CD4-positive, alpha-beta memory T cell (primary cell): ENCODE data around the gene COL23A1. TPM values are rescaled to one million over a fixed set of nuclear protein-coding genes. Genes with fewer than 3 reads are reported as not detected.

Source experiments
- CTCF ChIA-PET: fragments of 350-600 bp; sonication (Branson Sonifier 250); formaldehyde crosslinking; loops from one replicate; lab custom pipeline; 2021; ENCODE audit warnings: inconsistent platforms; ENCODE audit not compliant: partially characterized antibody; lab: Charles Lee
- POLR2A ChIA-PET: fragments of 350-600 bp; sonication (Branson Sonifier 250); formaldehyde crosslinking; loops from one replicate; lab custom pipeline; 2021; ENCODE audit not compliant: partially characterized antibody; lab: Charles Lee
- DNase-seq, 5 donors: peaks; one replicate each; pipeline versions ENCODE4 v3.0.0 to v3.0.0-alpha.2; 2020 to 2022; ENCODE audit warnings: mixed read lengths in 1 of 5
- H3K27ac ChIP-seq: one replicate; pipeline ENCODE4 v1.7.0; 2013; ENCODE audit warnings: low read depth, low read length
- H3K27me3 ChIP-seq: 2 replicates; pipeline ENCODE4 v1.7.0; 2013; ENCODE audit warnings: mild to moderate bottlenecking, low read length, moderate library complexity; ENCODE audit not compliant: insufficient read depth
- H3K36me3 ChIP-seq: 2 replicates; pipeline ENCODE4 v1.7.0; 2013; ENCODE audit warnings: mild to moderate bottlenecking, low read length, moderate library complexity; ENCODE audit not compliant: insufficient read depth
- H3K4me1 ChIP-seq: 2 replicates; pipeline ENCODE4 v1.7.0; 2013; ENCODE audit warnings: mild to moderate bottlenecking, low read length, moderate library complexity; ENCODE audit not compliant: insufficient read depth
- H3K4me3 ChIP-seq, 2 donors: one replicate each; pipeline ENCODE4 v1.7.0; 2013; ENCODE audit warnings: low read length in 2 of 2, mild to moderate bottlenecking in 1 of 2
- H3K9me3 ChIP-seq, 2 donors: one replicate each; pipeline ENCODE4 v1.7.0; 2013; ENCODE audit warnings: low read length in 2 of 2, control low read depth in 1 of 2; ENCODE audit not compliant: control insufficient read depth in 1 of 2
- H3K27ac Mint-ChIP-seq, 7 donors: one replicate each; pipeline ENCODE4 v1.8.0; 2020 to 2021; ENCODE audit warnings: mixed read lengths in 7 of 7, mild to moderate bottlenecking in 6 of 7, inconsistent platforms in 3 of 7, moderate library complexity in 3 of 7
- H3K27me3 Mint-ChIP-seq, 2 donors: one replicate each; pipeline ENCODE4 v1.8.0; 2020 to 2021; ENCODE audit warnings: mixed read lengths in 2 of 2
- H3K36me3 Mint-ChIP-seq, 2 donors: one replicate each; pipeline ENCODE4 v1.8.0; 2020 to 2021; ENCODE audit warnings: mixed read lengths in 2 of 2, inconsistent platforms in 1 of 2, mild to moderate bottlenecking in 1 of 2
- H3K4me1 Mint-ChIP-seq, 4 donors: one replicate each; pipeline ENCODE4 v1.8.0; 2020 to 2021; ENCODE audit warnings: mixed read lengths in 4 of 4, mild to moderate bottlenecking in 1 of 4
- H3K4me3 Mint-ChIP-seq, 8 donors: one replicate each; pipeline ENCODE4 v1.8.0; 2020 to 2021; ENCODE audit warnings: mixed read lengths in 8 of 8, mild to moderate bottlenecking in 7 of 8, moderate library complexity in 6 of 8, inconsistent platforms in 3 of 8
- H3K9me3 Mint-ChIP-seq, 8 donors: one replicate each; pipeline ENCODE4 v1.8.0; 2020 to 2021; ENCODE audit warnings: mixed read lengths in 8 of 8, mild to moderate bottlenecking in 5 of 8, inconsistent platforms in 3 of 8, moderate library complexity in 1 of 8
- intact Hi-C: fragments of 100-400 bp; cut with micrococcal nuclease; formaldehyde crosslinking; loops from one replicate; pipeline ENCODE4 v1.15.1; 2023
- polyA plus RNA-seq, 2 donors: library from polyadenylated mRNA; unstranded; fragments of 300-500 nt; fragmentation: Illumina TruSeq; gene quantifications; one replicate each; pipeline ENCODE4 v1.2.3, GENCODE V29; 2021
- total RNA-seq, 2 experiments: library from RNA; stranded (reverse); gene quantifications; one replicate each; pipeline ENCODE4 v1.2.3, GENCODE V29; 2021

Gene COL23A1
- total and polyA plus RNA-seq, 4 experiments from 2014 or later, result 0.17 to 0.25 TPM; not detected in 2

DNA sequence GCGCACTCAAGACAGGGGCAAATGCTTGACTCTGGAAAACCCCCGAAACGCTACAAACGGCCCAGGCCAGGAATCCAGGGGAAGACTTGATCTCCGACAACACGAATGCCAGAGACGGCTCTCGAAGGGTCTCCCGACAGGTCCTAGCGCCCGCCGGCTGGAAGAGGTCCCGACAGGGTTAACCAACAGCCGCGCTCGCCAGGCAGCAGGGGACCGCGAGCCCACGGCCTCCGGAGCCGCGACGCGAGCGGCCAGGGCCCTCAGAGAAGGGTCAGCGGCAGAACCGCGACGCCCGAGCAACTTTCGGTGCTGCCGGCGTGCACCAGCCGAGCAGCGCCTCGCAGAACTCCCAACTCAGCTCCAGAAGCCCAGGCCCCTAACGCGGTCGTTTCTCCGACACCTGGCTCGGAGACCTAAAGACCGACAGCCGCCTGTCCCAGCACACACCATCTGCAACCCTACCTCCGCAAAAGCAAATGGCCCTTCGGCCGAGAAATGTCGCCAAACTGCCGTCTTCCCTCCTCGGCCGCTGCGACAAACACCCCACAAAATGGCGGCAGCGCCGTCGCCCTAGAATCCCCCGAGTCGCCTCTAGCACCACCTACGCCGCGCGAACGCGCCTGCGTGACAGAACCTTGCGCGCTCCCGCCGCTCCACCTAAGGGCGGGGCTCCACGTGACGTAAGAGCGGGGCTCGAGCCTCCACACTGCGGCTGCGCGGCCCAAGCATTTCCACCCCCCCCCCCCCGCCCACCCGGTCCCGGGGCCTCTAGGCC, 36.5 kb upstream of the COL23A1 start, which contains the start of gene CLK4:
Gene CLK4 (minus strand): TSS at position 567 of the 775 bp plus-strand sequence. CDS start 3,634 bp downstream, outside the sequence.
- peak within 1 kb of the TSS; percentile 79 to 96 for H3K4me3 ChIP-seq
- ChIA-PET POLR2A (interaction anchor here (0.5 to 2.0 kb wide), 13 partner anchors 11 to 1193 kb away, joined by 3 to 8 read pairs (median 4); partner anchors contain the start of genes COL23A1, HNRNPAB, HNRNPH1 and RUFY1), CTCF (interaction anchor here (1.8 kb wide), 1 partner anchor 104 kb away, joined by 7 read pairs; the partner anchor contains the start of gene ZNF354A)
- no peaks in the 10 kb centered on the region for H3K9me3 ChIP-seq
- intact Hi-C loops, result loop anchor here (1.0 to 10.0 kb wide), 9 partner anchors 104 to 1866 kb away; partner anchors contain the start of genes CNOT6, HNRNPH1, PHYKPL and RUFY1
- Mint-ChIP-seq H3K4me1 (peaks cover 23 to 49% (median 33%) of the 10 kb centered on the region in 4 donors), H3K27ac (peak within 1 kb of the TSS; percentile 99 to 100 (median 100)), H3K4me3 (peak within 1 kb of the TSS; percentile 95 to 100 (median 98)), H3K9me3 (peaks cover 0 to 2% (median 0%) of the 10 kb centered on the region in 8 donors), H3K36me3 (peaks cover 14 to 30% of the 10 kb centered on the region in 2 donors), H3K27me3 (no peaks in the 10 kb centered on the region)
- H3K36me3 ChIP-seq, result peaks cover 15% of the 10 kb centered on the region
- H3K27ac ChIP-seq, result peak within 1 kb of the TSS; percentile 98
- peaks cover 42% of the 10 kb centered on the region for H3K4me1 ChIP-seq
- H3K27me3 ChIP-seq, result no peaks in the 10 kb centered on the region
- DNase-seq, result peak; percentile 94 to 98 (median 96)

GRCh38 chr5:178625679-178626483, 35.7 kb upstream of the COL23A1 start:
- Histone ChIP-seq H3K27ac (peak overlapping the region; percentile 98), H3K27me3 (no peaks in the 10 kb centered on the region), H3K4me1 (peaks cover 49% of the 10 kb centered on the region), H3K4me3 (peak overlapping the region; percentile 79 to 96), H3K9me3 (no peaks in the 10 kb centered on the region), H3K36me3 (peaks cover 18% of the 10 kb centered on the region)
- Mint-ChIP-seq H3K4me1 (peaks cover 27 to 52% (median 37%) of the 10 kb centered on the region in 4 donors), H3K36me3 (peaks cover 15 to 36% of the 10 kb centered on the region in 2 donors), H3K27ac (peak overlapping the region; percentile 99 to 100 (median 100)), H3K9me3 (peaks cover 0 to 2% (median 0%) of the 10 kb centered on the region in 8 donors), H3K27me3 (no peaks in the 10 kb centered on the region), H3K4me3 (peak overlapping the region; percentile 95 to 100 (median 98))
- intact Hi-C loops, result loop anchor here (2.0 to 10.0 kb wide), 6 partner anchors 391 to 1866 kb away; partner anchors contain the start of genes CNOT6, HNRNPH1, PHYKPL and RUFY1
- ChIA-PET CTCF (interaction anchor here (0.6 to 1.8 kb wide), 2 partner anchors 13 to 105 kb away, joined by 3 to 7 read pairs; partner anchors contain the start of gene ZNF354A), POLR2A (interaction anchor here (0.6 to 2.0 kb wide), 17 partner anchors 10 to 1194 kb away, joined by 3 to 8 read pairs (median 4); partner anchors contain the start of genes COL23A1, HNRNPAB, HNRNPH1 and RUFY1)
- DNase-seq, result peak in 1 of 5 donors; percentile 1

DNA sequence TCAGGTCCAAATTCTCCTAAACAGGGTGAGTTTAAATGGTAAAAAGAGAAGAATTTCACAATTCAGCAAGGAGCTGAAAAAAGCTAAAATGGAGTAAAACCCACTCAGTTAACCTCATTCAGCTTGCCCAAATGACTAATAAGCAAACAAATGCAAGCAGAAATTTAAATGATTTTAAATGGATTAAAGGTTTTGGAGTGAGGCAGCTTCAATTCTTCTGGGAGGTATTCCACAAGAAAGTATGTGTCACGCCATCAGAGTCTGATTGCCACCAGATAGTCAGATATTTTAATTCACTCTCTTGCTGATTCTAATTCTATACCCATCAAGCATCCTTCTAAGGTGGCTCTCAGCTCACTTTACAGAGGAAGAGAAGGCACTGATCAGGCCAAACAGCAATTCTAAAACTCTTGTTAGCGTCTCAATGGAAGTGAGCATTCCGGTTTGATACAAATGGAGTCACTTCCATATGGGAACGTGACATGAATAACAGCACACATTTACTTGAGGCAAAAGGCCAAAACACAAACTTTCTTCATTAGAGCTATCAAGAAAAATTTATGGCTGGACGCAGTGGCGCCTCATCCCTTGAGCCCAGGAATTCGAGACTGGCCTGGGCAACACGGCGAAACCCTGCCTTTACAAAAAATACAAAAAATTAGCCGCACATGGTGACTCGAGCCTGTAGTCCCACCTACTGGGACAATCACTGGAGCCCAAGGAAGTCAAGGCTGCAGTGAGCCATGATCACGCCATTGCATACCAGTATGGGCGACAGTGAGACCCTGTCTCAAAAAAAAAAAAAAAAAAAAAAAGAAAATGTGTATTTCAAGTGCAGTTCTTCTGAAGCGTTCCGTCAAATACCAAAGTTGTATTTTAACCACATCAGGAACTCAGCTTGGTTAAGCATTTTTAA, 34.7 kb upstream of the COL23A1 start:
- Mint-ChIP-seq H3K36me3 (peaks cover 25 to 46% of the 10 kb centered on the region in 2 donors), H3K9me3 (peaks cover 0 to 2% (median 0%) of the 10 kb centered on the region in 8 donors), H3K27ac (peak overlapping the region; percentile 48 to 100 (median 100)), H3K4me1 (peaks cover 35 to 62% (median 47%) of the 10 kb centered on the region in 4 donors), H3K4me3 (peak overlapping the region; percentile 95 to 100 (median 98)), H3K27me3 (no peaks in the 10 kb centered on the region)
- H3K4me3 ChIP-seq, result peak overlapping the region; percentile 79 to 96
- peaks cover 28% of the 10 kb centered on the region for H3K36me3 ChIP-seq
- POLR2A ChIA-PET, result interaction anchor here (1.0 to 1.6 kb wide), 8 partner anchors 9 to 998 kb away, joined by 3 to 5 read pairs (median 4); partner anchors contain the start of genes HNRNPH1, ZNF354A and ZNF354B
- no peaks in the 10 kb centered on the region for H3K27me3 ChIP-seq
- H3K4me1 ChIP-seq, result peaks cover 58% of the 10 kb centered on the region
- DNase-seq, result no peak
- CTCF ChIA-PET, result interaction anchor here (0.6 to 1.8 kb wide), 2 partner anchors 14 to 106 kb away, joined by 3 to 7 read pairs; partner anchors contain the start of gene ZNF354A
- no peaks in the 10 kb centered on the region for H3K9me3 ChIP-seq
- intact Hi-C loops, result loop anchor here (5.0 to 10.0 kb wide), 4 partner anchors 390 to 1867 kb away; partner anchors contain the start of genes CNOT6, PHYKPL, RUFY1 and UIMC1
- peak overlapping the region; percentile 98 for H3K27ac ChIP-seq

GRCh38 chr5:178622679-178623247, 32.6 kb upstream of the COL23A1 start:
- ChIA-PET POLR2A (interaction anchor here (0.7 to 1.9 kb wide), 2 partner anchors 11 to 13 kb away, joined by 3 to 8 read pairs; no protein-coding TSS in a partner anchor), CTCF (no interaction called here)
- H3K4me1 ChIP-seq, result peaks cover 71% of the 10 kb centered on the region
- peak overlapping the region in 4 of 8 donors; percentile 2 to 17 (median 2) for H3K4me3 Mint-ChIP-seq
- H3K36me3 ChIP-seq, result peaks cover 41% of the 10 kb centered on the region
- peaks cover 0 to 2% (median 0%) of the 10 kb centered on the region in 8 donors for H3K9me3 Mint-ChIP-seq
- H3K27ac Mint-ChIP-seq, result peak overlapping the region in 2 of 7 donors; percentile 46 to 82
- no peak for DNase-seq
- H3K27ac ChIP-seq, result no peak overlapping the region
- H3K4me3 ChIP-seq, result no peak overlapping the region
- H3K27me3 Mint-ChIP-seq, result no peaks in the 10 kb centered on the region
- peaks cover 44 to 78% (median 61%) of the 10 kb centered on the region in 4 donors for H3K4me1 Mint-ChIP-seq
- no peaks in the 10 kb centered on the region for H3K27me3 ChIP-seq
- peaks cover 43 to 64% of the 10 kb centered on the region in 2 donors for H3K36me3 Mint-ChIP-seq
- no peaks in the 10 kb centered on the region for H3K9me3 ChIP-seq
- intact Hi-C loops, result loop anchor here (10.0 kb wide), 1 partner anchor 388 kb away; the partner anchor contains the start of gene PHYKPL

DNA sequence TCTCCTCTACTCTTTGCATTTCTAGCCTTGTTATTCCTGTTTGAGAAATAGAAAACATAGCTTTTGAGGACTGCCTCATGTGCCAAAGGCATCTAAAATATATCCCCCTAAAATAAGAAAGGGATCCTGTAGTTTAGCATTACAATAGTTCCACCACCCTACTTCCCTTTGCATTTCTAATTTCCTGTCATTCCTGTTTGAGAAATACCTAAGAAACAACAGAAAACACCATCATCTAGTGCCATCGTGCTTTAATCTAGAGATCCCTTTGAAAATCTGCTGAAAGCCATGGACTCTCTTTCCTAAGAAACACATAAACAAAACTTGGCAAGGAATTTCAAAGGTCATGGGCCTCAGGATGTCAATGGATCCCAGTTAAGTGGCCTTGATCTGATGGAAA, 29.2 kb upstream of the COL23A1 start:
- Mint-ChIP-seq H3K27ac (peak overlapping the region in 4 of 7 donors; percentile 18 to 79 (median 24)), H3K4me1 (peaks cover 40 to 67% (median 53%) of the 10 kb centered on the region in 4 donors), H3K4me3 (peak overlapping the region in 2 of 8 donors; percentile 9 to 33), H3K9me3 (no peaks in the 10 kb centered on the region), H3K27me3 (no peaks in the 10 kb centered on the region), H3K36me3 (peaks cover 57 to 70% of the 10 kb centered on the region in 2 donors)
- intact Hi-C loops, result no loop called here
- Histone ChIP-seq H3K27me3 (no peaks in the 10 kb centered on the region), H3K27ac (no peak overlapping the region), H3K4me3 (no peak overlapping the region), H3K4me1 (peaks cover 54% of the 10 kb centered on the region), H3K36me3 (peaks cover 64% of the 10 kb centered on the region), H3K9me3 (no peaks in the 10 kb centered on the region)
- no peak for DNase-seq
- ChIA-PET CTCF (no interaction called here), POLR2A (no interaction called here)
